Endothelial cell of umbilical vein (primary cell): ENCODE results near the gene MALT1. TPM values are rescaled to one million over a fixed set of nuclear protein-coding genes. Genes with fewer than 3 reads are reported as not detected.
"Not testable (repeated sequence)": the region's sequence is repeated elsewhere in the genome, so short reads cannot be mapped to it uniquely, and the experiment has no call there.

ENCODE experiments used
- BruUV-seq: library from RNA; stranded (reverse); fragments of 400-500 nt; replicated peaks from 2 replicates; lab custom pipeline; 2021; lab: Mats Ljungman, UMichigan
- CTCF ChIA-PET: fragments of 300-600, 350-600 bp; sonication (Branson Sonifier 250); formaldehyde crosslinking; loops from one replicate; lab custom pipeline; 2021; ENCODE audit warnings: antibody characterized with exemption, inconsistent platforms; lab: Charles Lee
- POLR2A ChIA-PET: fragments of 300-600, 350-600 bp; sonication (Branson Sonifier 250); formaldehyde crosslinking; loops from one replicate; lab custom pipeline; 2021; ENCODE audit warnings: antibody characterized with exemption, inconsistent platforms; lab: Charles Lee
- DNase-seq: peaks from one replicate; pipeline ENCODE4 v3.0.0-alpha.2; 2011; ENCODE audit warnings: low read depth, low spot score
- FAIRE-seq: peaks from 2 replicates; lab custom pipeline; 2011; peaks lifted over from hg19 to GRCh38; lab: Jason Lieb, UNC
- H2AFZ ChIP-seq: 2 replicates; pipeline ENCODE4 v1.6.0; 2012; ENCODE audit warnings: low read depth, low read length, control low read depth, inconsistent platforms
- H3K27ac ChIP-seq: 2 replicates; pipeline ENCODE4 v1.5.1; 2011; ENCODE audit warnings: low read depth, mild to moderate bottlenecking, control low read depth, low read length, moderate library complexity; ENCODE audit not compliant: insufficient read depth
- H3K27me3 ChIP-seq, 2 experiments: 2 replicates each; pipeline versions ENCODE4 v1.6.0 to v1.6.1; 2011; ENCODE audit warnings: low read length in 2 of 2, mixed read lengths in 1 of 2; ENCODE audit not compliant: control insufficient read depth in 2 of 2, insufficient read depth in 2 of 2
- H3K36me3 ChIP-seq, 2 experiments: 2 replicates in 1 of 2; 3 replicates in 1 of 2; pipeline ENCODE4 v1.5.1; 2011; ENCODE audit warnings: low read length in 2 of 2, mild to moderate bottlenecking in 1 of 2, moderate library complexity in 1 of 2; ENCODE audit not compliant: control insufficient read depth in 2 of 2, insufficient read depth in 2 of 2; ENCODE audit errors: extremely low read depth in 1 of 2
- H3K4me1 ChIP-seq: 3 replicates; pipeline ENCODE4 v1.5.1; 2011; ENCODE audit warnings: mild to moderate bottlenecking, low read length; ENCODE audit not compliant: control insufficient read depth, insufficient read depth; ENCODE audit errors: extremely low read depth
- H3K4me2 ChIP-seq: 2 replicates; pipeline ENCODE4 v1.6.1; 2011; ENCODE audit warnings: low read length, control low read depth, mixed read lengths; ENCODE audit not compliant: insufficient read depth
- H3K4me3 ChIP-seq, 3 experiments: fragments of 200-600 bp in 1 of 3; sonication (generic), shearing (Covaris generic) in 1 of 3; replicated peaks in 1 of 3; 2 replicates each; pipeline ENCODE4 v1.5.1; 2011 to 2016; ENCODE audit warnings: control low read depth in 3 of 3, low read length in 3 of 3, mild to moderate bottlenecking in 2 of 3, inconsistent platforms in 1 of 3, low read depth in 1 of 3, moderate library complexity in 1 of 3; ENCODE audit not compliant: insufficient read depth in 1 of 3
- H3K79me2 ChIP-seq: 2 replicates; pipeline ENCODE4 v1.6.0; 2012; ENCODE audit warnings: low read length, inconsistent platforms; ENCODE audit not compliant: control insufficient read depth, insufficient read depth
- H3K9ac ChIP-seq: replicated peaks from 2 replicates; pipeline ENCODE3; 2011; ENCODE audit warnings: low read length, control low read depth; ENCODE audit not compliant: insufficient read depth; ENCODE audit errors: extremely low read depth
- H3K9me1 ChIP-seq: replicated peaks from 3 replicates; pipeline ENCODE4 v1.6.0; 2011; ENCODE audit warnings: mild to moderate bottlenecking, low read length; ENCODE audit not compliant: control insufficient read depth, insufficient read depth; ENCODE audit errors: extremely low read depth
- H3K9me3 ChIP-seq: replicated peaks from 2 replicates; pipeline ENCODE4 v1.5.1; 2012; ENCODE audit warnings: low read length, inconsistent platforms; ENCODE audit not compliant: control insufficient read depth, insufficient read depth
- H4K20me1 ChIP-seq: replicated peaks from 2 replicates; pipeline ENCODE3; 2011; ENCODE audit warnings: mild to moderate bottlenecking, low read length; ENCODE audit not compliant: control insufficient read depth, insufficient read depth; ENCODE audit errors: extremely low read depth
- EZH2 ChIP-seq: IDR thresholded peaks from 2 replicates; pipeline ENCODE4 v1.6.1; 2012; ENCODE audit warnings: borderline replicate concordance, low read depth, mild to moderate bottlenecking, moderate library complexity, low read length, inconsistent platforms; ENCODE audit not compliant: severe bottlenecking
- FOS ChIP-seq: IDR thresholded peaks from 2 replicates; pipeline ENCODE4 v1.6.1; 2011; ENCODE audit warnings: mild to moderate bottlenecking, low read length, moderate library complexity, borderline replicate concordance; ENCODE audit not compliant: insufficient read depth
- GATA2 ChIP-seq: IDR thresholded peaks from 2 replicates; pipeline ENCODE4 v1.7.0; 2011; ENCODE audit warnings: low read depth, mild to moderate bottlenecking, moderate library complexity, mixed read lengths, low read length; ENCODE audit not compliant: insufficient read length, insufficient read depth
- JUN ChIP-seq: IDR thresholded peaks from 2 replicates; pipeline ENCODE4 v1.6.1; 2011; ENCODE audit warnings: borderline replicate concordance, low read depth; ENCODE audit not compliant: insufficient read length, insufficient read depth
- MAX ChIP-seq: IDR thresholded peaks from 2 replicates; pipeline ENCODE4 v1.6.1; 2011; ENCODE audit not compliant: insufficient read depth, insufficient read length
- MYC ChIP-seq: IDR thresholded peaks from one replicate; pipeline ENCODE4 v1.6.1; 2011; ENCODE audit warnings: mild to moderate bottlenecking, low read depth, low read length
- POLR2A ChIP-seq: IDR thresholded peaks from 2 replicates; pipeline ENCODE4 v1.6.1; 2012; ENCODE audit warnings: low read depth, mild to moderate bottlenecking, control low read depth, low read length
- POLR2AphosphoS5 ChIP-seq: IDR thresholded peaks from 2 replicates; pipeline ENCODE4 v1.6.1; 2012; ENCODE audit warnings: low read depth, mild to moderate bottlenecking, control low read depth, low read length, moderate library complexity; ENCODE audit not compliant: insufficient read depth
- dilution Hi-C: fragments of 300-500 bp; cut with MboI; formaldehyde crosslinking; loops from one replicate; pipeline ENCODE4 v1.15.0; 2019; ENCODE audit warnings: low sequenced_read_pairs; ENCODE audit not compliant: extremely low pct_ligation_motif_present
- intact Hi-C: fragments of 100-400 bp; cut with micrococcal nuclease; formaldehyde crosslinking; loops from one replicate; pipeline ENCODE4 v1.10.0; 2022
- polyA plus RNA-seq, 4 experiments: library from polyadenylated mRNA; depleted of rRNA in 3 of 4; stranded (reverse) in 3 of 4; unstranded in 1 of 4; fragments of >200 nt; gene quantifications; 2 replicates each; pipeline versions ENCODE4 v1.2.1 to v1.2.3, GENCODE V29; 2011 to 2012; ENCODE audit warnings: missing spikeins in 1 of 4
- total RNA-seq: library from RNA; stranded (reverse); gene quantifications from 2 replicates; pipeline ENCODE4 v1.2.3, GENCODE V29; 2021
- TF ChIP-seq, protein P1 (sequence below), 2 donors: IDR thresholded peaks; 1 replicate in 1 of 2; 2 replicates in 1 of 2; pipeline ENCODE4 v1.5.1; 2011; ENCODE audit warnings: low read length in 2 of 2, mild to moderate bottlenecking in 2 of 2, moderate library complexity in 2 of 2, control low read depth in 1 of 2, inconsistent platforms in 1 of 2, low read depth in 1 of 2; ENCODE audit not compliant: insufficient read depth in 1 of 2; ENCODE audit errors: extremely low read depth in 1 of 2

Gene MALT1
- total and polyA plus RNA-seq, 2 donors (not counting 3 experiments of a cell fraction or from before 2014, with no cell fraction given) = 2.8 to 5.1 TPM

DNA sequence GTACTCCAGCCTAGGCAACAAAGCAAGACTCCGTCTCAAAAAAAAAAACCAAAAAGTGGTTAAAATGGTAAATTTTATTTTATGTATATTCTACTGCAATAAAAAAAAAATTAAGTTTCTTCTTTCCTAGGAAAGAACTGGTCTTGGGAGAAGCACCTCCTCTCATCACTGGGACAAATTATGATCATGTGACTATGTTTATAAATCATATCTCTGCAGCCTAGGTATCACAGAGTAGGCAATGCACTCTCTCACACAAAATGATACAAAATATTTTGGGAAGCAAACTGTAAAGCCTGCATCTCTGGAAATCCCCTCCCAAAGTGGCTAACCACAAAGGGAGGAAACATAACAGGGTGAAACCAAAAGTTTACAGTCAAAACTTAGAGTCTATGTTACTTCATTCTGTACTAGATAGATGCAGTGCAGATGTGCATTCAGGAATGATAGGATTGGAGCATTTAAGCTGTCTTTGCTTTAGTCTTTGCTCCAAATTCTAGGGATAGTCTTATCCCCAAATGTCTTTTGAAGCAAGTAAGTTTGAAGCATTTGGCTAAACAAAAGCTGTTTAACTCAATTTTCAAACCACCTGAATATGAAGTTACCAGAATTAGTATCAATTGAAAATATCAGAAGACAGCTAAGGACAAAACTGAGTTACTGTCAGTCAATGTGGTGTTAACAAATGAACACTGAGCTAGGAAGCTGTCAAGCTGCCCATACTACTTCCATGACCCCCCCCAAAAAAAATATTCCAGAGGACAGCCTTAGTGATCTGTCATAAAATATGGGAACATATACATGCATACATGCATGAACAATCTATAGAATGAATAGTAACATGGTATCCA is 21.1 kb upstream of the MALT1 start:
- Histone ChIP-seq H3K4me2 (no peak overlapping the region), H3K4me1 (no peaks in the 10 kb centered on the region), H3K79me2 (no peaks in the 10 kb centered on the region), H4K20me1 (no peaks in the 10 kb centered on the region), H3K27me3 (peaks cover 0 to 2% of the 10 kb centered on the region in 2 experiments), H2AFZ (no peak overlapping the region), H3K9me3 (no peaks in the 10 kb centered on the region), H3K9ac (no peak overlapping the region), H3K36me3 (no peaks in the 10 kb centered on the region), H3K9me1 (no peaks in the 10 kb centered on the region), H3K27ac (no peak overlapping the region), H3K4me3 (no peak overlapping the region)
- FAIRE-seq = no peak
- intact Hi-C loops (no loop called here), dilution Hi-C loops (no loop called here)
- POLR2A ChIA-PET = no interaction called here
- TF ChIP-seq FOS (no peak), POLR2AphosphoS5 (no peak), MYC (no peak), EZH2 (no peak), GATA2 (no peak), POLR2A (no peak), MAX (no peak), JUN (no peak)
- TF ChIP-seq, protein P1, sequence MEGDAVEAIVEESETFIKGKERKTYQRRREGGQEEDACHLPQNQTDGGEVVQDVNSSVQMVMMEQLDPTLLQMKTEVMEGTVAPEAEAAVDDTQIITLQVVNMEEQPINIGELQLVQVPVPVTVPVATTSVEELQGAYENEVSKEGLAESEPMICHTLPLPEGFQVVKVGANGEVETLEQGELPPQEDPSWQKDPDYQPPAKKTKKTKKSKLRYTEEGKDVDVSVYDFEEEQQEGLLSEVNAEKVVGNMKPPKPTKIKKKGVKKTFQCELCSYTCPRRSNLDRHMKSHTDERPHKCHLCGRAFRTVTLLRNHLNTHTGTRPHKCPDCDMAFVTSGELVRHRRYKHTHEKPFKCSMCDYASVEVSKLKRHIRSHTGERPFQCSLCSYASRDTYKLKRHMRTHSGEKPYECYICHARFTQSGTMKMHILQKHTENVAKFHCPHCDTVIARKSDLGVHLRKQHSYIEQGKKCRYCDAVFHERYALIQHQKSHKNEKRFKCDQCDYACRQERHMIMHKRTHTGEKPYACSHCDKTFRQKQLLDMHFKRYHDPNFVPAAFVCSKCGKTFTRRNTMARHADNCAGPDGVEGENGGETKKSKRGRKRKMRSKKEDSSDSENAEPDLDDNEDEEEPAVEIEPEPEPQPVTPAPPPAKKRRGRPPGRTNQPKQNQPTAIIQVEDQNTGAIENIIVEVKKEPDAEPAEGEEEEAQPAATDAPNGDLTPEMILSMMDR (IDR thresholded peaks at IDR 0.05; ENCODE audit: extremely low read depth in 1 of 2, insufficient read depth in 1 of 2, low read depth in 1 of 2, low read length in 2 of 2) = no peak
- no TSS peak for BruUV-seq
- DNase-seq = no peak
- CTCF ChIA-PET = no interaction called here

DNA sequence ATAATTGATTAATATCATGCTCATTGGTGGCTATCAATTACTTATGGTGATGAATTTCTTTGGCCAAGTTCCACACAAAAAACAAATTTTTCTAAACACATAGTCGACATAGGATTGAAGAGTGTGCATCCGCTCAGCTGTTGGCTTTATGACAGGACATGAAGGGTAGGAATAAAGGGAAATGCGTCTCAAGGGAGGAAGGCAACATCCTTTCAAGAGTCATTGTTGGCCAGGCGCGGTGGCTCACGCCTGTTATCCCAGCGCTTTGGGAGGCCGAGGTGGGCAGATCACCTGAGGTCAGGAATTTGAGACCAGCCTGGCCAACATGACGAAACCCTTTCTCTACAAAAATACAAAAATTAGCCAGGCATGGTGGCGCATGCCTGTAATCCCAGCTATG is 20.4 kb upstream of the MALT1 start:
- H3K27ac ChIP-seq, H3K9me1 ChIP-seq, H3K36me3 ChIP-seq, BruUV-seq, H3K4me2 ChIP-seq, H3K27me3 ChIP-seq, intact Hi-C loops, H3K9me3 ChIP-seq, H3K4me3 ChIP-seq, H3K79me2 ChIP-seq, FAIRE-seq, POLR2A ChIA-PET, H3K4me1 ChIP-seq, dilution Hi-C loops, H2AFZ ChIP-seq, H4K20me1 ChIP-seq, DNase-seq, CTCF ChIA-PET, H3K9ac ChIP-seq: not testable (repeated sequence)
